WI38 (cell line): ENCODE data around the gene AQP9.

ENCODE experiments used
- H3K4me3 ChIP-seq: 2 replicates; pipeline ENCODE4 v1.5.1; 2011; ENCODE audit warnings: low read depth, mild to moderate bottlenecking, control low read depth, low read length
- TF ChIP-seq, protein P1 (sequence below): IDR thresholded peaks from 2 replicates; pipeline ENCODE4 v1.5.1; 2012; ENCODE audit warnings: low read depth, mild to moderate bottlenecking, control low read depth, low read length

Gene AQP9

DNA sequence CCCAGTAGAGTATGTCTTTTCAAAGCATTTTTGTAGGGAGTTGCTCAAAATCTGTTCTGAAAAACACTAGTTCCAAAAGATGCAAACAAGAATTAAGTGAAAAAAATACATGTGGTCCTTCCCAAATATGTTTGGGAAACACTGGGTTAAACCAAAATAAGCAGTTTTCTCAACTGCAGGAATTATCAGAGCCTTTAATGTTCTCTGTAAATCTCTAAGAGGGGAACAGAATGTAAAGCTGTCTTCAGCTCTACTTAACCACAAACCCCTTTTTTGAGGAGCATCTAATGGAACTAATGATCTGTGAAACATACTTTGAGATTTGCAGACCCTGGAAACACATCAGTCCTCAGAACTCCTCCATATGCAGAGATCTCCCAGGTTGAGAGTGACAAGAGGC, 9.9 kb downstream of the AQP9 start:
- TF ChIP-seq, protein P1, sequence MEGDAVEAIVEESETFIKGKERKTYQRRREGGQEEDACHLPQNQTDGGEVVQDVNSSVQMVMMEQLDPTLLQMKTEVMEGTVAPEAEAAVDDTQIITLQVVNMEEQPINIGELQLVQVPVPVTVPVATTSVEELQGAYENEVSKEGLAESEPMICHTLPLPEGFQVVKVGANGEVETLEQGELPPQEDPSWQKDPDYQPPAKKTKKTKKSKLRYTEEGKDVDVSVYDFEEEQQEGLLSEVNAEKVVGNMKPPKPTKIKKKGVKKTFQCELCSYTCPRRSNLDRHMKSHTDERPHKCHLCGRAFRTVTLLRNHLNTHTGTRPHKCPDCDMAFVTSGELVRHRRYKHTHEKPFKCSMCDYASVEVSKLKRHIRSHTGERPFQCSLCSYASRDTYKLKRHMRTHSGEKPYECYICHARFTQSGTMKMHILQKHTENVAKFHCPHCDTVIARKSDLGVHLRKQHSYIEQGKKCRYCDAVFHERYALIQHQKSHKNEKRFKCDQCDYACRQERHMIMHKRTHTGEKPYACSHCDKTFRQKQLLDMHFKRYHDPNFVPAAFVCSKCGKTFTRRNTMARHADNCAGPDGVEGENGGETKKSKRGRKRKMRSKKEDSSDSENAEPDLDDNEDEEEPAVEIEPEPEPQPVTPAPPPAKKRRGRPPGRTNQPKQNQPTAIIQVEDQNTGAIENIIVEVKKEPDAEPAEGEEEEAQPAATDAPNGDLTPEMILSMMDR = no peak

DNA sequence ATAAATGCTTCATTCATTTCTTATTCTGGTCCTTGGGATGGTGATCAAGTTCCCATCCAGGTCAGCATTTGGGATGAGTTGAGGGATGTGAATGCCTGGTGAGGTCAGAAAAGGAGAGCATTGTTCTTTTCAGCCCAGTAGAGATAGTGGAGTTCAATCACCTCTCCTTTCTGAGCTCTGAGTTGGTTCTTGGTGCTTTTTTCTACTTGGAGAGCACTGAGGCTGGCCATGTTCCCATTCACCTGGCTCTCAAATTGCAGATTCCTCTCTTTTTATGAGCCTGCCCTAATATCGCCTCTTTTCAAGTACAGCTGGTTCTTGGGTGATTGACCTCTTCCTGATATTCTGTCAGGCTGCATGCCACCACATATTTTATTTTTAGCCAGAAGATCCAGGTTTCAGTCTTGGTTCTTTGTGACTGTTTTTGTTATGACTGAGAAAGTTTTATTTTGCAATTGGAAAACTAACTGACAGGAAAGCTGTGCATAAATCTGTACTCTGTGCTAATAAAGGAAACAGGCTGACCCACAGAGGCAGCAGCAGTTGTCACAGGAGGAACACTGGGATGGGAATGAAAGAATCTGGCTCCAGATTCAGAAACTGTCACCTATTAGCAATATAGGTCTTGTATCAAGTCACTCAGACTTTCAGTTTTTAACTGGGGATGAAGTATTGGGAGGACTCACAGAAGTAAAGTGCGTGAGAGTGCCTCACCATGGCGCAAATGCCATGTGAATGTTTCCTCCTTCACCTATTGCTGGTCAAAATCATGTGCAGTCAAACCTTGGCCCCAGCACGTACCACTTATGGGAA, 10.7 kb downstream of the AQP9 start:
- TF ChIP-seq, protein P1 = no peak
- no peak overlapping the region for H3K4me3 ChIP-seq

More for the DNA sequence above, 9.9 kb downstream of the AQP9 start:
- no peak overlapping the region for H3K4me3 ChIP-seq

DNA sequence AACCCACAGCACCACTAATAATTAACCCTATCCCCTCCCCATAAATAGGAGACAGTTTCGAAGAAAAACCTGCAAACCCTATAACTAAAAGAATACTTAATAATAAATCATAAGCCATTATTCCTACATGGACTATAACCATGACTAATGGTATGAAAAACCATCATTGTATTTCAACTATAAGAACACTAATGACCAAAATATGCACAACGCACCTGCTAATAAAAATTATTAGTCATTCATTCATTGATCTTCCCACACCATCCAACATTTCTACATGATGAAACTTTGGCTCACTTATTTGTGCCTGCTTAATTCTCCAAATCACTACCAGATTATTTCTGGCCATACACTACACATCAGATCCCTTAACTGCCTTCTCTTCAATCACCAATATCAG, 16.6 kb downstream of the AQP9 start:
- TF ChIP-seq, protein P1 = no peak

DNA sequence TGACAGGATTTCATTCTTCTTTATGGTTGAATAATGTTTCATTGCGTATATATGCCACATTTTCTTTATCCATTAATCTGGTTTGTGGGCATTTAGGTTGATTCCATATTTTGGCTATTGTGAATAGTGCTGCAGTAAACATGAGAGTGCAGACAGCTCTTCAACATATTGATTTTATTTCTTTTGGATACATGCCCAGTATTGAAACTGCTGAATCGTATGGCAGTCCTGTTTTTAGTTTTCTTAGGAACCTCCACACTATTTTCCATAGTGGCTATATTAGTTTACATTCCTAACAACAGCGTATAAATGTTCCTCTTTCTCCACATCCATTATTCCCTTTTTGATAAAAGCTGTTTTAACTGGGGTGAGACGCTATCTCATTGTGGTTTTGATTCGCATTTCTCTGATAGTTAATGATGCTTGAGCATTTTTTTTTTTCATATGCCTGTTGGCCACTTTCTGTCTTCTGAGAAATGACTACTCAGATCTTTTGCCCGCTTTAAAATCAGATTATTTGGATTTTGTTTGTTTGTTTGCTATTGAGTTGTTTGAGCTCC, 21.7 kb downstream of the AQP9 start:
- H3K4me3 ChIP-seq = no peak overlapping the region
- TF ChIP-seq, protein P1 = no peak

More for the DNA sequence above, 16.6 kb downstream of the AQP9 start:
- no peak overlapping the region for H3K4me3 ChIP-seq

DNA sequence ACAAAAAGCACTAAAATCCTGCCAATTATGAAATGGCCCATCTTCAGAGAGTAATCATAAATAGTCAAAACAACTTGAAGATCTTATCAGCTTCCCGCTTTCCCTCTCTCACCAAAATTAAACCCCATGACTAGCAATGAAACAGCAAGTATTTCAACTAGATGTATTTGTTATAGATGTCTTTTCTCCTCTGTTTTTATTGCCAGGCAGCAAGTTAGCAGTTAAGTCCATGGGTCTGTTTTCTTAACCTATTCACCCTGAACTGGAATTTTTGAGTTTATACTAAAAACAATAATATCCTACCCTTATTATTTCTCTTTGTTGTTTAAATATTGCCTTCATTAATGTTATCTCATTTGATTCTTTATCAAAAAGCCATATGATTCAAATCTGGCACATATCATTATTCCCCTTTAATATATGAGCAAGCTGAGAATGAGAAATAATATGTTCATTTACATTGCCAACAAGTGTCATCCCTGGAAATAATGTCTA, 23.3 kb downstream of the AQP9 start:
- no peak overlapping the region for H3K4me3 ChIP-seq
- TF ChIP-seq, protein P1 = no peak

DNA sequence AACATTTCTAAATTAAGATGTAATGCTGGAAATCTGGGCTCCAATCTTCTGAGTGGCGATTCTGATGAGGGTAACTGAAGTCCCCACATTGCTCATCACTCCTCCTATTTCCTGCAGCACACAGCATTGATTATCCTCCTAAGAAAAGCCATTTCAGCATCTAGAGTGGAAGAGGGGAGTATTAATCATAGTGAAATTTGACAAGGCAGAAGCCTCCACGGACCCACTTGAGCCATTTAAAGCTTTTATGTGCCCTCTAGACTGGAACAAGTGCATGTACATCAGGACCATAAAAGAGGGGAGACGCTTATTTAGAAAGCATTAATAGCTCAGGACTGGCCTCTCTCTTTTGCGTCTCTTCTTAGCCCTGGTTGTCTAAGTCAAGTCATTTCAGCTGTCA, 25.8 kb downstream of the AQP9 start:
- H3K4me3 ChIP-seq = no peak overlapping the region
- TF ChIP-seq, protein P1 = no peak

DNA sequence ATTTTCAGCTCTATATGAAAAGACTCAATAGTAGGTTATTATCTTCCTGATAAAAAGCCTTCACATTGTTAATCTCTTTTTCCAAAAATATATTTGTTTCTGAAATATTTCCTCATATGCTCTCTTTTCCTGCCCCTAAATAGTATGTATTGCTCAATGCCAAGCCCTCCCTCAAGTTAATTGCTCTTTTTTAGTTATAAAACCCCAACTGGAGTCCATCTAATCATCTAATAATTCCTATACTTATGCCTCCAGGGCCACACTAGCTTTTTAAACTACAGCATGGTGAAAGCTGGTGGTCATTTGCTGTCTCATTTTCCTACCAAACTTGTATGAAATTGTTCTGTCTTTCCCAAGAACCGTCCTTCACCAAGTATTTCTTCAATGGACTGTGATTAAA, 26.7 kb downstream of the AQP9 start:
- H3K4me3 ChIP-seq = no peak overlapping the region
- TF ChIP-seq, protein P1 = no peak
